Daoy (cell line): Measurements from ENCODE around the gene CLEC7A. TPM values are rescaled to one million over a fixed set of nuclear protein-coding genes. Genes with fewer than 3 reads are reported as not detected.
A peak's percentile ranks its signal among the peaks of the same experiment; 100 is the strongest.

Experiments used
- DNase-seq: peaks from one replicate; pipeline ENCODE4 v3.0.0-alpha.2; 2015; ENCODE audit warnings: low read depth
- total RNA-seq: library from RNA; depleted of rRNA; stranded (reverse); fragments of >200 nt; shearing (Covaris generic); gene quantifications from 2 replicates; pipeline ENCODE4 v1.2.3, GENCODE V29; 2014

CLEC7A gene
- total RNA-seq, 1 experiment from 2014 or later: not detected

DNA sequence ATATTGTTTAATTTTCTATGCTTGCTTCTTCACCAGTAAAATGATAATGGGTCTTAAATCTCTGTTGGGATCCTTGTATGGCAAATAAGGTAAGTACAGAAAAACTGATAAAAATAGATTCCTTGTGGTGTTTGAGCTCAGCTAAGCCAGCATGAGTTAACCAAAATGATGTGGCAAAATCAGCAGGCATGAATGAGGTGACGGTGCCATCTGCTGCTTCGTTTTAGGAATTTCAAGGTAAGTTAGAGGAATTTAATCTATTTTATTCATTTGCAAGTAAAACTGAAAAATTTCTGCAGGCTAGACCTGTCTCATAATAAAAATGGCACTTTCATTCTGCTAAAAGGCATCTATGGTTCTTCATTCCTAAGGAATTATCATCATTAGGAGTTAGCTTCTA lies 10.0 kb upstream of the CLEC7A start:
- peak; percentile 39 for DNase-seq

DNA sequence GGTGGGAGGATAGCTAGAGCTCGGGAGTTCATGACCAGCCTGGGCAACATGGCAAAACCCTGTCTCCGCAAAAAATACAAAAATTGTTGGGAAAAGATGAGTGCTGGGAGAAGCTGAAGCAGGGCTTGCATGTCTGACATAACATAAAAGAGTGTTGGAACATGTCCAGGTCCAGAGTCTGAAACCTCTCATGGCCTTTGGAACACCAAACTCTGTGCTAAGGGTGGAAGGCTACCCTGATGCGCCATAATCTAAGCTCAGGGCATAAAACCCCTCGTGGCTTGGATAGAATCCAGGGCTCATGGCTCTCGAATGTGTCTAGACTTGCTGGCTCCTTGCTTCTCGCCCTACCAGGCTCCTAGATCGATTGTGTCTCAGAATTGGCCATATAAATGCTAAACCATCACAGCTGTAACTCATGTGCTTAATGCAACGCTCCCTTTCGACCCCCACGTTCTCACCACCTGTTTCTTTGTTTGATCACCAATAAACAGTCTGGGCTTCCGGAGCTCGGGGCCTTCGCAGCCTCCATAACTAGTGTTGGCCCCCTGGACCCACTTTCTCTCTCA lies 6.7 kb upstream of the CLEC7A start:
- DNase-seq: no peak

DNA sequence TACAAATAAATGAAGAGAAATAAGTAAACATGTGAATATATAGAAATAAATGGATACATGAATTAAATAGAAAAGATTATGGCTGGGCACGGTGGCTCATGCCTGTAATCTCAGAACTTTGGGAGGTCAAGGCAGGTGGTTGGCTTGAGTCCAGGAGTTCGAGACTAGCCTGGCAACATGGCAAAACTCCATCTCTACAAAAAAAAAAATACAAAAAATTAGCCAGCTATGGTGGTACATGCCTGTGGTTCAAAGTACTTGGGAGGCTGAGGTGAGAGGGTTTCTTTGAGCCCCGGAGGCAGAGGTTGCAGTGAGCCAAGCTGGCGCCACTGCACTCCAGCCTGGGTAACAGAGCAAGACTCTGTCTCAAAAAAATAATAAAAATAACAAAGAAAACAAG lies 5.1 kb upstream of the CLEC7A start:
- DNase-seq: no peak

DNA sequence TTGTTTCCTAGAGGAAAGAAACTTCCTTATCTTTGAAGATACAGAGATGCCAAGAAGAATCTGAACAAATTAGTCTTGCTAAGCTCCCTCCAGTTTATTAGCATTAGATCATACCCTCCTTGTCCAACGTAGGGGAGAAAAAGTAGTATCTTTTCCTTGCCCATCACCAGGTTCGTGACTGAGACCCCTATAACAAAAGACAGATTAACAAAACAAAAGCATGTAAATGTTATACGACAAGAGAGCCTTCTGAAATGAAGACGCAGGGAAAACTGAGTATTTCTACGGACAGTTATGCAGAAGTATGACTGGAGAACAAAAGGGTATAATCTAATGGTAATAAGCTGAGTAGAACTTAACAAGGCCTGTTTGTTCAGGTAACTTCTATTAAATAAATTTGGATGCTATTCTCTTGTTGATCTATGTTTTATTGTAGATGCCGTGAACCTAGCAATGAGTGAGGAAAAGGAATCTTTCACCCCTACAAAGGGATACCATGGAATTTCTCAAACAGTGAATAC lies 2.9 kb upstream of the CLEC7A start:
- no peak for DNase-seq

DNA sequence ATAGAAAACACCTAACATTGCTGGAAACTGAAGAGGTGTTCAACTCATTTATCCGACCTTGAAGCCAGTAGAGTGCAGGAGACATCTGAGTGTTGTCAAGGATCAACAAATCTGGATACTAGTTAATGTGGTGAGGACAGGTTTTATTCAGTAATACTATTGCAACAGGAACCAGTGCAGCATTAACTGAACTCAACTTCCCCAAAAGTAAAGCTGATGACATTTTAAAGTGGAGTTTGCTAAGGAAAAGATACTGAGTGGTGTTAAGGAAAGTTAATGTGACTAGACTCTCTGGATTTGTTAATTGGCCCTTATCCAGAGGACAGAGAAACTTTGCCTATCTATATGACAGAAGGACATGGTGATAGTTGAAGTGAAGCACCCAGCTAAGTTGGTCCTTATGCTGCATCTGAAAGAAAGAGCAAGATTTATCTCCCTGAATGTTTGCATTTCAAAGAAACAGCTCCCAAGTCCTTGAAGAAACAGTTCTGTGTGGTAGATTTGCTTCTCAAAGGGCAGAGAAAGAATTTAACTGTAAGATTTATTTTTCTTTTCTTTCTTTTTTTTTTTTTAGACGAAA lies 1.2 kb upstream of the CLEC7A start:
- DNase-seq: no peak

DNA sequence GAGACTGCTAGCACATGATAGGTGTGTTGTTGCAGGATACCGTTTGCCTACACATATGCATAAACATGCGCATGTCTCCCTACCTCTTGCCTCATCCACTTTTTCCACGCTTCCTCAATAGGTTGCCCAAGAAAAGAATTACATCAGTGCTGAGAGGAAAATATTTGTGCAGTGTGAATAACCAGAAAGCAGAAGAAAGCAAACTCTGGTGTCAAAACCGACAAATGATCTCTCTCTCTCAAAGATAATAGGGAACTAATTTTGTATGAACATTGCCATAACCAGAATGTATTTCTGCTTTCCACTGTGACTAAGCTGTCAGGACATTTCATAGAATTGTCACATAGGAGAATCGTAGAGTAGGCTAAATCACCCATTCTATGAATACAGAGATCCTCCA lies 1.3 kb downstream of the CLEC7A start:
- DNase-seq: no peak

DNA sequence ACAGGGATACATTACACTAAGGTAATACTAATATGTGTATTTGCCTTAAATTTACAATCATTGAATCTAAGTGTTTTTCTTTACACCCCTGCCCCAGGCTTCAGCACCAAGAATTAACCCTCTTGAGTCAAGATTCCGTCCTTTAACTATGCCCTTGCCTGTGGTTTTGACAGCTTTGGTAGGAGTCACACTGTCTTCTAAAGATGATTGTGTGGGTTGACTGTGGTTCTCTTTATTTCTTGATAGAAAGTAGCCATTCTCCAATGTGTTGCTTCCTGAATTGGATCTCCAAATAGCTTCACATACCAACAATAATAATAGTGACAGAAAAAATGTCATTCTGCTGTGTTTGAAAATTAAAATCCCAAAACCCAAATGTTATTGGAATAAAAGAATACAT lies 3.6 kb downstream of the CLEC7A start:
- no peak for DNase-seq

DNA sequence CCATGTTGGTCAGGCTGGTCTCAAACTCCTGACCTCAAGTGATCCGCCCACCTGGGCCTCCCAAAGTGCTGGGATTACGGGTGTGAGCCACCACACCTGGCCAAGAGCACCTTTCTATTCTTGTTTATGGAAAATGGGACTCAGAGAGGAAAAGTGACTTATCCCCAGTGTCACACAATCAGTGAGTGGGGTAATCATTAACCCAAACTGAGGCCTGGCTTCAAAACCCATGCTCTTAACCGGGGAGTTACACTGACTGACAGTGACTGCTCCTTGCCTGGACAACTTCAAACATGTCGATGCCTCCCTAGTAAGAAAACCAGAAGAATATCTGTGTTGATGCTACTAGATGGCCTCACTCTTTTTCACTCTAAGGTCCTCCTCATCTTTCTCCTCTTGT lies 7.3 kb downstream of the CLEC7A start:
- DNase-seq: no peak

DNA sequence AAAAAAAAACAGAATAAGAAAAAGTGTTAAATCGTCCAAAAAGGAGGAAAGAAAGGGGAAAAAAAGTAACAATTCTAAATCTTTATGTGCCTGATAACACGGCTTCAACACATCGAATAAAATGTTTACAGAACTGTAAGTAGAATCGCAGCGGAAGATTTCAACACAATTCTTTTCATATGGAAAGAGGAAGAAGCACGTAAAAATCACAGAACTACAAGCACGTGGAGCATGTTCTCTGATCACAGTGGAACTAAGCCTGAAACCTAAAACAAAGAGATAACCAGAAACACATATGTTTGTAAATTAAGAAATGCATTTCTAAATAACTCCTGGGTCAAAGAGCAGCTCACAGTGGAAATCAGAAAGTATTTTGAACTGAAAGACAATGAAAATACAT lies 8.7 kb downstream of the CLEC7A start:
- DNase-seq: no peak

- DNase-seq: no peak
Observed at GRCh38 chr12:10119066-10119465, 10.9 kb downstream of the CLEC7A start.

- DNase-seq: no peak
Observed at GRCh38 chr12:10115890-10116289, 14.1 kb downstream of the CLEC7A start.

- DNase-seq: no peak
Observed at GRCh38 chr12:10115311-10115710, 14.7 kb downstream of the CLEC7A start.

DNA sequence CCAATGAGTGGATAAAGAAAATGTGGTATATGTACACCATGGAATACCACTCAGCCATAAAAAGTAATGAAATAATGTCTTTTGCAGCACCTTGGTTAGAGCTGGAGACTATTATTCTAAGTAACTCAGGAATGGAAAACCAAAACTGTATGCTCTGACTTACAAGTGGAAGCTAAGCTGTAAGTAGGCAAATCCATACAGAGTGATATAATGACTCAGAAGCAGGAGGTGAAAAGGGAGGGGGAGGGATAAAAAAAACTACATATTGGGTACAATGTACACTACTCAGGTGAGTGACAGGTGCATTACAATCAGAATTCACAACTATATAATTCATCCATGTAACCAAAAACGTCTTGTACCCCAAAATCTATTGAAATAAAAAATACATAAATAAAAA lies 16.1 kb downstream of the CLEC7A start:
- DNase-seq: no peak

DNA sequence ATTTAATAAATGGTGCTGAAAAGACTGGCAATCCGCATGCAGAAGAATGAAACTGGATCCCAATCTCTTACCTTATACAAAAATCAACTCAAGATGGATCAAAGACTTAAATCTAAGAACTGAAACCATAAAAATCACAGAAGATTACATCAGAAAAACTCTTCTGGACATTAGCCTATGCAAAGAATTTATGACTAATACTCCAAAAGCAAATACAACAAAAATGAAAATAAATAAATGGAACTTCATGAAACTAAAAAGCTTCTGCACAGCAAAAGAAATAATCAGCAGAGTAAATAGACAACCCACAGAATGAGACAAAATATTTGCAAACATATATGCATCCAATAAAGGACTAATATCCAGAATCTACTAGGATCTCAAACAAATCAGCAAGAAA lies 16.9 kb downstream of the CLEC7A start:
- no peak for DNase-seq

GRCh38 chr12:10111451-10111850 lies 18.5 kb downstream of the CLEC7A start:
- no peak for DNase-seq

GRCh38 chr12:10110256-10110844 lies 19.6 kb downstream of the CLEC7A start:
- DNase-seq: no peak

- no peak for DNase-seq
Observed at GRCh38 chr12:10102322-10102721, 27.7 kb downstream of the CLEC7A start.

GRCh38 chr12:10101648-10102220 lies 28.3 kb downstream of the CLEC7A start:
- DNase-seq: no peak

- DNase-seq: no peak
Observed at GRCh38 chr12:10101042-10101579, 28.9 kb downstream of the CLEC7A start.

DNA sequence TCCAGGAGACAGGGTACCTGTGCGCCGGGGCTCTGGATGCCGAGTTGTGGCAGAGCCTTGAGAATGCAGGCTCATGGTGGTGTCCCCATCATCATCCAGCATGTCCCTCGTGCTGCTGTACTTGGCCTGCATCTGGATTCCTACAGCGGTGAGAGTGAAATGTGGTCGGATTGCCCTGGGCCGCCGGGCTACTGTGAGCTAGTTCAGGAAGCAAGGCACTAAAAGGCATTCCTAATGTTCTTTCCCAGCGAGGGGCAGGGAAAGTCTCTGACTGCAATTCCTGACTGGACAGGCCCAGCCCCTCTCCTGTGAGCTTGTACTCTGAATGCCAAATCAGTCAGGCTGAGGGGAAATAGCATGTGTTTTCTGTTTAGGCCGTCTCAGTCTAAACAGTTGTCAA lies 31.2 kb downstream of the CLEC7A start, which contains the start of gene CLEC1A:
CLEC1A (minus strand) TSS at position 195 of the 400 bp plus-strand sequence; CDS start at position 132, 63 bp downstream.
- no peak for DNase-seq

- DNase-seq: no peak
Observed at GRCh38 chr12:10097521-10097920, 32.5 kb downstream of the CLEC7A start.

DNA sequence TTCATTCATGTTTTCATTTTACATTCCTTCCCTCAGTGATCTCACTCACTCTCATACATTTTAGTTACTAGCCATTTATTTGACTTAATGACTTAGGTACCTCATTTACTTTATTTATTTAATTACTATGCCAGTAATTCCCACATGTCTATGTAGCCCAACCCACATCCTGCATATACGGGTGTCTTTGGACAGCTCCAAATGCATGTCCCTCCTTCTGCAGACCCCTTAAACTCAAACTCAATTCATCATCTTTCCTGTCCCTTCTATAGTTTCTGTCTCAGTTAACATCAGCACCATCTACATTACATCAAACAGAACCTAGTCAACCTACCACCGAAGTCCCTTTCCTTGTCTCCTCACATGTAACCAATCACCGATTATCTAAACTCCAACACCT lies 34.0 kb downstream of the CLEC7A start:
- DNase-seq: no peak
